GM18951 (cell line): ENCODE results near the gene RAB3GAP2.

ENCODE experiments used
- POLR2A ChIP-seq: IDR thresholded peaks from 4 replicates; pipeline ENCODE4 v1.6.1; 2011; ENCODE audit warnings: mild to moderate bottlenecking; ENCODE audit not compliant: insufficient read length, insufficient read depth; ENCODE audit errors: extremely low read depth
- in situ Hi-C: fragments of 300-500 bp; cut with MboI; formaldehyde crosslinking; loops from one replicate; pipeline ENCODE4 v1.12.0; 2022; ENCODE audit warnings: low sequenced_read_pairs, mixed read lengths, inconsistent platforms; ENCODE audit not compliant: unreplicated experiment

The RAB3GAP2 gene

DNA sequence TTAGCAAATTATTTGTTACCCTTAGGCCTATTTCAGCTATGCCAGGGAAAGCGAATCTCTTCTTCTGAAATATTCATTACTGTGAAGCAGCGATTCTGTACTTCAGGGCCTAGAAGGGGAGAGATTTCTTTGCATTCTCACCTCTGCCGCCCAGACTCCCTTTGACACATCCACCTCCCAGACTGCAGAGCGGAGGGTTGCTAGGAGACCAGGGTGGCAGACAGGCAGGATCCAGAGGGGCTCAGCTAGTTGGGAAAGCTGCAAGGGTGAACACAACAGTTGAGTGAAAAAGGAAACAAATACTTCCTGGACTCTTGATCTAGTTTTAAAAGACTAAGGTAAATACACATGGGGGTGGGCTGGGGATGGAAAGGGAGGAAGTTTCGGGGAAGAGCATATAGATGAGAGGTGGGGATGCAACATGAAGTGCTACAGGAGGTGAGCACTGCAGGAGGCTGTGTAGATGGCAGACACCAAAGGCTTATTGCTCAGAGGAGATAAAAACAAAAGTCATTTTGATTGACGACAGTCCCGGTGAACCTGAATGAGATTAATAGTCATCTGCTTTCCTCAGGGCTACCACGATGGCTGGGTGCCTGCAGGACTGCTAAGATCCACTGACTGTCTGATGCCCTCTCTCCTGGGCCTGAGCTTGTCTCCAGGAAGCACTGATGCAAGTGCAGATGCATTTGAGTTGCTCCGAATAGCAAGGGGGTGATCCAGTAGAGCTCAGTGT, 26.4 kb upstream of the RAB3GAP2 start:
- in situ Hi-C loops = loop anchor here (25.0 kb wide), 1 partner anchor 464 kb away; no protein-coding TSS in a partner anchor

DNA sequence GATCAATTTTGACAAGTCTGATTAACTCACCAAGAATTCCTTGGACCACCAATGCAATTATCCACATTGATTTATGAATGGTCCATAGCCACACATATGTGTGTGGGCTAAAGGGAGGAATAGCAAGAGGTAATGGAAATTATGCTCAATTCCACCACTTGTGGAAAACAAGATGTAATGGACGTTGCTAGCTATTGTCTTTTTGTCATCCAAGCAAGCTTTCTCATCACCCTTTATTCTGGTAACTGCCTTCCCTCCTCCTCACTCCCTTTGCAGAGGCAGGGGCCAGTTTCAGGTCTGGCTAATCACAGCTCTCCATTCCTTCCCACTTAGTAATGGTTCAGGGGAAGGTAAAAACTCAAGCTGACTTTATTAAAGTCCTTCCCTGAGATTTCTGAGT, 24.7 kb upstream of the RAB3GAP2 start:
- in situ Hi-C loops = loop anchor here (25.0 kb wide), 1 partner anchor 465 kb away; no protein-coding TSS in a partner anchor
- TF ChIP-seq POLR2A = no peak

More for the DNA sequence above, 26.4 kb upstream of the RAB3GAP2 start:
- no peak for TF ChIP-seq POLR2A

GRCh38 chr1:220294846-220295301, 22.6 kb upstream of the RAB3GAP2 start:
- no peak for TF ChIP-seq POLR2A
- in situ Hi-C loops = loop anchor here (25.0 kb wide), 1 partner anchor 467 kb away; no protein-coding TSS in a partner anchor

GRCh38 chr1:220291580-220291979, 19.3 kb upstream of the RAB3GAP2 start:
- in situ Hi-C loops = loop anchor here (25.0 kb wide), 1 partner anchor 471 kb away; no protein-coding TSS in a partner anchor
- TF ChIP-seq POLR2A = no peak

DNA sequence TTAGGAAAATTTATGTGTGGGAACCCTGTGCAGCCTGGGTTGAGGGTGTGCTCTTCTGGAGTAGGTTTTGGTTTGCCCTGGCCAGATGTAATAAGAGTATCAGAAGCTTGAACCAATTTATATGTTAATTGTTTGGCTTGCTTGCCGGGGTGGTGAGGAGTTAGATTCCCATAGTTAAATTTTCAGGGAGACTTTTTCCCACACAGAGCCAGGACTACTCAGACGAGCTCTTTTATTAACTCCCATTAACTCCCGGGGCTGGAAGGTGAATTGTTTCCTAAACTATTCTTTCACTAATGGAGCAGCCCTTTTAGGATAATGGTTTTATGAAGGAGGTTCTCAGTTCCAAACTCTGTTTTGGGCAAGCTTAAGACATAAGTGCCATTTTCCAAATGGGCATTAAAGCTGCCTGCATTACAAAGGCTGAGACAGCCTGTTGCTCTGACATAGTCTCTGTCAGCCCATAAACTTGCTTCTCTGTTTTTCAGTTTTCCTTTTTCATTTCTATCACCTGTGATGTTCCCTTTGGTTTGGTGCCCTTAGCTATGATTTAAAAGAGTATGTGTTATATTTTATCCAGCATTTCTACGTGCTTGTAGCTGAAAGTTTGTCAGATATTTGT, 18.0 kb upstream of the RAB3GAP2 start:
- no peak for TF ChIP-seq POLR2A
- in situ Hi-C loops = loop anchor here (25.0 kb wide), 1 partner anchor 472 kb away; no protein-coding TSS in a partner anchor

GRCh38 chr1:220287129-220287528, 14.9 kb upstream of the RAB3GAP2 start:
- in situ Hi-C loops = loop anchor here (25.0 kb wide), 1 partner anchor 475 kb away; no protein-coding TSS in a partner anchor
- no peak for TF ChIP-seq POLR2A

DNA sequence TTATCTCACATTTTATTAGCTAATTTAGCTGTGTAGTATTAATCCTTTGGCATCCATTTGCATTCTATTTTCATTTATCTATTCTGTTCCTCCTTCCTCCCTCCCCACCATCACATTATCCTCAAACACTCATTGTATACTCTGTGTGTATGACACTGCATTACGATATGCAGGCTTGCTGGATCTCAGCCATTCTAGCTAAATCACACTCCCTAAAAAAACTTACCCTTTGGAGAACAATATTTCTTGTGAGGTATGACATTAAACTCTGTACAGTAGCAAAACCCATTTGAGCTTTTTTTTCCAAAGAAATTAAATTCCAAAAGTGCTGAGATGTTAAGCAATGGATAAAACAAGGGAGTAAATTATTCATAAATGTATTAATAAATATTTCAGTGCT, 11.4 kb upstream of the RAB3GAP2 start:
- in situ Hi-C loops = loop anchor here (25.0 kb wide), 1 partner anchor 479 kb away; no protein-coding TSS in a partner anchor
- no peak for TF ChIP-seq POLR2A

GRCh38 chr1:220281159-220281574, 8.9 kb upstream of the RAB3GAP2 start:
- in situ Hi-C loops = loop anchor here (25.0 kb wide), 1 partner anchor 481 kb away; no protein-coding TSS in a partner anchor
- no peak for TF ChIP-seq POLR2A

DNA sequence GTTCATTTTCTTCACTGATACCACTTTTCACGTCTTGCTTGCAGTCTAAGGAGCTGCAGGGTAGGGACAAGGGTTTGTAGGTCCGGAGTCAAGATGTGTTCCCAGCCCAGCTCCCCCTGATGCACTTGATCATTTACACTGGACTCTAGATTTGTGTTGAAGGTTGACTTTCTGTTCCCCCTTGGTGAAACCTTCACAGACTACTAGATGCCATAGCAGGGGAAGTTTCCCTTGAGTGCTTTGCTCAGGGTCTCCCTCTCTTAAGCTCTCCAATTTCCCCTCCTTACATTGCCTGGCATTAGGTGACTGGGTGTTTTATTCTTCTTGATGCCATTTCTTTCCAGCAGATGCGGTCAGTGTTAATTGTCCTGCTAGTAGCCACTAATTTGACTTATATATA, 8.0 kb upstream of the RAB3GAP2 start:
- TF ChIP-seq POLR2A = no peak
- in situ Hi-C loops = loop anchor here (25.0 kb wide), 1 partner anchor 482 kb away; no protein-coding TSS in a partner anchor

DNA sequence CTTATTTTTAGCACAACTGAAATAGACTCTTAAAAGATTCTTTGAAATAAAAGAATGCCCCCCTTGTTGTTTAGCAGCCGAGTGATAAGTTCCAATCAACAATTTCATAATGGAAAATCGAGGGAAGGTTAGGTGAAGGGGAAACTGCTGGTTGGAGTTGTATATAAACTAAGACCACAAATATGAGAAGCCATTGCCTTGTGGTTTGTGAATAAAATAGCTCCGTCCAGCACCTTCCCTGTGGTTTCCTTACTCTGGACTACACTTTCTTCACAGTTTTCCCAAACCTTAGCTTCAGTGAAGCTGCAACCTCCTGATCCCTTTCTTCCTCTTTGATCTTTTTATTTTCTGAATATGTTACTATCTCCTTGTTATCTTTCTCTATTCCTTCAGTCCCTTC, 6.7 kb upstream of the RAB3GAP2 start:
- in situ Hi-C loops = loop anchor here (25.0 kb wide), 1 partner anchor 483 kb away; no protein-coding TSS in a partner anchor

GRCh38 chr1:220275430-220275829, 3.2 kb upstream of the RAB3GAP2 start:
- in situ Hi-C loops = loop anchor here (25.0 kb wide), 1 partner anchor 487 kb away; no protein-coding TSS in a partner anchor
- no peak for TF ChIP-seq POLR2A

More for the DNA sequence above, 6.7 kb upstream of the RAB3GAP2 start:
- TF ChIP-seq POLR2A = no peak

DNA sequence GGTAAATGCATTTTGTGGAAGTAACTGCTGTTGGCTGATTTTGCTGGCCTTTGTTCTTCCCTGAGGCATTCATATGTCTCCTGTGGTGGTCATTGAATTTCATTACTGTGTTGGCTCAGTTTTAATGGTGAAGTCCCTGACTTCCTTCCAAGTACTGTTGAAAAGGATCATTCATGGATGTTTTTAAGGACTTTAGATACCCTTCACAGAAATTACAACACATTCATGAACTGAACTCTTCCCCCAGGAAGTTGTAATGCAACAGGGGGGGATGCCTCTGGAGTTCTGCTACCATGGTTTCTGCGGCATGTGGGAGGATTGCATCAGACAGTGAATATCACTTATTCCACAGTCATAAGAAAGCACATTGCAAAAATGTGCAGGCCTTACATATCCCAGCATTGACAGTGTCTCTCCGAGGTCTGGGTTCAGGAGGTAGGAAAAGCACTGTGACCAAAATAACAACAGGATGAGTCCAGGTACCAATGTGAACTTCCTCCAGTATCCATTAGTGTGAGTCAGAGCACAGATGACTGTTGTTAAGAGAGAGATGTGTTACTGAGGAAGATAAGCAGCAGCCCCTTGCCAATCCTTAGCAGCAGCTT, 2.1 kb upstream of the RAB3GAP2 start:
- TF ChIP-seq POLR2A = no peak
- in situ Hi-C loops = no loop called here

GRCh38 chr1:220272841-220273090, 513 bp upstream of the RAB3GAP2 start:
- TF ChIP-seq POLR2A = no peak
- in situ Hi-C loops = no loop called here
